DND-41 (cell line): Measurements from ENCODE around the gene DENND2A.

ENCODE experiments used
- ATAC-seq: fragments of 200-7000 bp; cut with Tn5 transposase; 3 replicates; pipeline ENCODE4 v1.9.1; 2021; ENCODE audit warnings: low read depth; ENCODE audit not compliant: insufficient read depth
- DNase-seq: peaks from one replicate; pipeline ENCODE4 v3.0.0-alpha.2; 2020
- H2AFZ ChIP-seq: 2 replicates; pipeline ENCODE4 v1.6.0; 2012; ENCODE audit warnings: low read depth, low read length
- H3K27ac ChIP-seq: 2 replicates; pipeline ENCODE4 v1.5.1; 2012; ENCODE audit warnings: low read length, inconsistent platforms
- H3K27me3 ChIP-seq: fragments of 200-600 bp; sonication (generic); 2 replicates; pipeline ENCODE4 v1.6.0; 2012; ENCODE audit warnings: low read length, mild to moderate bottlenecking, inconsistent platforms; ENCODE audit not compliant: insufficient read depth, poor library complexity
- H3K36me3 ChIP-seq: 2 replicates; pipeline ENCODE4 v1.5.1; 2012; ENCODE audit warnings: low read length, inconsistent platforms; ENCODE audit not compliant: insufficient read depth
- H3K4me1 ChIP-seq: 2 replicates; pipeline ENCODE4 v1.5.1; 2012; ENCODE audit warnings: mild to moderate bottlenecking, low read length; ENCODE audit not compliant: insufficient read depth
- H3K4me2 ChIP-seq: 2 replicates; pipeline ENCODE4 v1.6.0; 2012; ENCODE audit warnings: mild to moderate bottlenecking, moderate library complexity, low read length, inconsistent platforms; ENCODE audit not compliant: insufficient read depth
- H3K4me3 ChIP-seq, 2 experiments: fragments of 200-600 bp in 1 of 2; shearing (Covaris generic) in 1 of 2; 2 replicates each; pipeline ENCODE4 v1.5.1; 2012 to 2016; ENCODE audit warnings: inconsistent platforms in 2 of 2, low read length in 2 of 2, mild to moderate bottlenecking in 2 of 2, low read depth in 1 of 2, moderate library complexity in 1 of 2
- H3K79me2 ChIP-seq: 2 replicates; pipeline ENCODE4 v1.6.0; 2012; ENCODE audit warnings: low read length, inconsistent platforms; ENCODE audit not compliant: insufficient read depth
- H3K9ac ChIP-seq: 2 replicates; pipeline ENCODE4 v1.6.0; 2012; ENCODE audit warnings: low read depth, mild to moderate bottlenecking, inconsistent platforms, low read length, moderate library complexity
- H3K9me3 ChIP-seq: 2 replicates; pipeline ENCODE4 v1.5.1; 2012; ENCODE audit warnings: low read length, moderate library complexity, mild to moderate bottlenecking, inconsistent platforms; ENCODE audit not compliant: insufficient read depth, severe bottlenecking
- H4K20me1 ChIP-seq: 2 replicates; pipeline ENCODE4 v1.6.0; 2012; ENCODE audit warnings: low read length; ENCODE audit not compliant: insufficient read depth
- EZH2 ChIP-seq: IDR thresholded peaks from 3 replicates; pipeline ENCODE4 v1.6.1; 2012; ENCODE audit warnings: borderline replicate concordance, low read depth, mild to moderate bottlenecking, moderate library complexity, low read length, inconsistent platforms; ENCODE audit not compliant: severe bottlenecking
- TF ChIP-seq, protein P1 (sequence below): IDR thresholded peaks from 2 replicates; pipeline ENCODE4 v1.5.1; 2012; ENCODE audit warnings: borderline replicate concordance, low read length, moderate library complexity, mild to moderate bottlenecking; ENCODE audit not compliant: poor library complexity, severe bottlenecking; ENCODE audit errors: extremely low read depth

DENND2A gene

DNA sequence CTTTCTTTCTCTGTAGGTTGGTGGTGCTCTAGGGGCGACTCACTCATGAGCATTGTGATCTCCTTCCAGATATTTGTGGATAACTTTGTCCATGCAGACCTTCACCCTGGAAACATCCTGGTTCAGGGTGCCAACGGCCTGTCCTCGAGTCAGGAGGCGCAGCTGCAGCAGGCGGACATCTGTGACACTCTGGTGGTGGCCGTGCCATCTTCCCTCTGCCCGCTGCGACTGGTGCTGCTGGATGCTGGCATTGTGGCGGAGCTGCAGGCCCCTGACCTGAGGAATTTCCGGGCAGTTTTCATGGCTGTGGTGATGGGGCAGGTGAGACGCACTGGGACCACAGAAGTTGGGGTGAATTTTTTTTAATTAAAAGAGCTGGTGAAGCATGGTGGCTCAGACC is 46.3 kb upstream of the DENND2A start:
- H3K4me3 ChIP-seq: no peak overlapping the region
- H3K36me3 ChIP-seq: peaks cover 61% of the 10 kb centered on the region
- no peak overlapping the region for H3K9ac ChIP-seq
- ATAC-seq: no peak
- H4K20me1 ChIP-seq: no peaks in the 10 kb centered on the region
- H3K27me3 ChIP-seq: no peaks in the 10 kb centered on the region
- H2AFZ ChIP-seq: no peak overlapping the region
- no peaks in the 10 kb centered on the region for H3K79me2 ChIP-seq
- no peaks in the 10 kb centered on the region for H3K4me1 ChIP-seq
- H3K9me3 ChIP-seq: no peaks in the 10 kb centered on the region
- no peak for TF ChIP-seq EZH2
- TF ChIP-seq, protein P1, sequence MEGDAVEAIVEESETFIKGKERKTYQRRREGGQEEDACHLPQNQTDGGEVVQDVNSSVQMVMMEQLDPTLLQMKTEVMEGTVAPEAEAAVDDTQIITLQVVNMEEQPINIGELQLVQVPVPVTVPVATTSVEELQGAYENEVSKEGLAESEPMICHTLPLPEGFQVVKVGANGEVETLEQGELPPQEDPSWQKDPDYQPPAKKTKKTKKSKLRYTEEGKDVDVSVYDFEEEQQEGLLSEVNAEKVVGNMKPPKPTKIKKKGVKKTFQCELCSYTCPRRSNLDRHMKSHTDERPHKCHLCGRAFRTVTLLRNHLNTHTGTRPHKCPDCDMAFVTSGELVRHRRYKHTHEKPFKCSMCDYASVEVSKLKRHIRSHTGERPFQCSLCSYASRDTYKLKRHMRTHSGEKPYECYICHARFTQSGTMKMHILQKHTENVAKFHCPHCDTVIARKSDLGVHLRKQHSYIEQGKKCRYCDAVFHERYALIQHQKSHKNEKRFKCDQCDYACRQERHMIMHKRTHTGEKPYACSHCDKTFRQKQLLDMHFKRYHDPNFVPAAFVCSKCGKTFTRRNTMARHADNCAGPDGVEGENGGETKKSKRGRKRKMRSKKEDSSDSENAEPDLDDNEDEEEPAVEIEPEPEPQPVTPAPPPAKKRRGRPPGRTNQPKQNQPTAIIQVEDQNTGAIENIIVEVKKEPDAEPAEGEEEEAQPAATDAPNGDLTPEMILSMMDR: no peak
- no peak for DNase-seq
- H3K4me2 ChIP-seq: no peak overlapping the region
- H3K27ac ChIP-seq: no peak overlapping the region

DNA sequence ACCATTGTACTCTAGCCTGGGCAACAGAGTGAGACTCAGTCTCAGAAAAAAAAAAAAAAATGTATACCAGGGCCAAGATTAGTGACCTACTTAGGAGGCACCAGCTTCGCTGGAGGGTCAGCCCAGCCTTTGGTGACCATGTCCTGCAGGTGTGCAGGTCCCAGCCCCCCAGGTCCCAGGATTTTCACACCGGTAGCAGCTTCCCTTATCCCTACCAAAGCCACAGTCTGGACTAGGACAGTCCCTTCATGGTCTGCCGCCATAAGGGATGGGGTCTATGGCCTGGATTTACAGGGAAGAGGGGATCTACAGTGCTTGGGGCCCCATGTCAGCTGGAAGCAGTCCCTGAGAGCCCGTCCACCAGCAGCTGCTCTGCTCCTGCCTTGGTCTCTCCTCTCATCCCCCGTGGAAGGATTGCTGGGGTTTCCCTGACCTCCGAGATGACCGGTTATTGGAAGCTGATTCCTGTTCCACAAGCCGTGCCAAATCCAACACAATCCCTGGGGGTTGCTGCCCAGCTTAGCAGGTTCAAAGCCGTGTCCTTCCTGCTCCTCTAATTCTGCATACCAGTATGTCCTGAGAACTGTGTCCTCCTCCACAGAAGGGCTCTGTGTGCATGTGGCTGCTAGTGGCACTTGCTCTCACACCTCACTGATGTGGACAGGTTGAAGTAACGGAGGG is 44.9 kb upstream of the DENND2A start:
- H3K9ac ChIP-seq: no peak overlapping the region
- no peaks in the 10 kb centered on the region for H3K9me3 ChIP-seq
- H3K4me1 ChIP-seq: no peaks in the 10 kb centered on the region
- ATAC-seq: no peak
- no peak for DNase-seq
- H4K20me1 ChIP-seq: 0 out of 2 replicates have a peak, but pooled peaks cover 3% of the 10 kb centered on the region
- no peaks in the 10 kb centered on the region for H3K27me3 ChIP-seq
- no peak overlapping the region for H3K4me2 ChIP-seq
- H3K79me2 ChIP-seq: no peaks in the 10 kb centered on the region
- H3K27ac ChIP-seq: no peak overlapping the region
- H2AFZ ChIP-seq: no peak overlapping the region
- no peak overlapping the region for H3K4me3 ChIP-seq
- peaks cover 63% of the 10 kb centered on the region for H3K36me3 ChIP-seq
- TF ChIP-seq, protein P1: no peak
- TF ChIP-seq EZH2: no peak

DNA sequence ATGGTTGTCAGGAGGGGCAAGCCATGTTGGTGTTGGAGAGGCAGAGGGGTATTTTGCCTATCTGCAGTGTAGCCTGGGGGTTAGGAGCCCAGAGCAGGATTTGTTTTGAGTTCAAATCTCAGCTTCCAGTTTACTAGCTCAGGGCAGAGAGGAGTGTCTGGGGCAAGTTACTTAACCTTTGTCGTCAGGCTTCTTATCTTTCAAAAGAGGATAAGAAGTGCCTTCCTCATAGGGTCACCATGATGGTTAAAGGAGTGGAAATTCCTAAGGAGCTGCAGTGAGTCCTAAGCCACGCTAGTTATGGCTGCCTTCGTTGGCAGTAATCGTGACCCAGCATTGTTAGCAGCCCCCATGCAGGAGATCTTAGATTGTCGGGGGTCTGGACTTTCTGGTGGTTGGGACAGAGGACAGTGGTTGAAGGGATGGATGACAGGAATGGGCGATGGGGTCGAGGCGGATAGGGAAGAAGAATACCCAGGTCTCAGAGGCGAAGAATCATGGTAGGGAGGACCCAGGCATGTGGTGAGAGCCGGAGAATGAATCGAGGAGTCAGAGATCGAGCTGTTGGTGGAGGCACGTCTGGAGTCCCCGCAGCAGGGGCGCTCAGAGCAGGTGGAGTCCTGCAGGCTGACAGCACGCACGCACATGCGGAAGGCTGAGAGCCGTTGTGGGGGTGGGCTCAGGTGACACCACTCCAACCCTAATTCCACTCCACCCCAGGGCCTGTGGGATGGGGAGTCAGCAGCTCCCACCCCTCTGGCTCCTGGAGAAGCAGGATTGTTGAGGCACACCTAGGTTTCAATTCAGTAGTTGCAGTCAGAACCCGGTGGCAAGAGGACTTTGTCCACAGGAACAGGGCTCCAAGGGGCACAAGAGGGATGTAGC is 43.7 kb upstream of the DENND2A start:
- Histone ChIP-seq H3K9ac (no peak overlapping the region), H3K9me3 (no peaks in the 10 kb centered on the region), H3K4me1 (no peaks in the 10 kb centered on the region), H3K4me2 (no peak overlapping the region), H3K4me3 (no peak overlapping the region), H3K36me3 (peaks cover 66% of the 10 kb centered on the region), H2AFZ (no peak overlapping the region), H3K27ac (no peak overlapping the region), H4K20me1 (0 out of 2 replicates have a peak, but pooled peaks cover 4% of the 10 kb centered on the region), H3K27me3 (no peaks in the 10 kb centered on the region), H3K79me2 (no peaks in the 10 kb centered on the region)
- ATAC-seq (no peak), DNase-seq (no peak)
- TF ChIP-seq, protein P1: no peak
- no peak for TF ChIP-seq EZH2
